Measurements from ENCODE around the gene RYR1. TPM values are rescaled to one million over a fixed set of nuclear protein-coding genes. Genes with fewer than 3 reads are reported as not detected.
"Not testable (repeated sequence)": the region's sequence is repeated elsewhere in the genome, so short reads cannot be mapped to it uniquely, and the experiment has no call there.

The RYR1 gene
- total RNA-seq, 2 experiments from 2014 or later: 2.6 to 3.9 TPM

DNA sequence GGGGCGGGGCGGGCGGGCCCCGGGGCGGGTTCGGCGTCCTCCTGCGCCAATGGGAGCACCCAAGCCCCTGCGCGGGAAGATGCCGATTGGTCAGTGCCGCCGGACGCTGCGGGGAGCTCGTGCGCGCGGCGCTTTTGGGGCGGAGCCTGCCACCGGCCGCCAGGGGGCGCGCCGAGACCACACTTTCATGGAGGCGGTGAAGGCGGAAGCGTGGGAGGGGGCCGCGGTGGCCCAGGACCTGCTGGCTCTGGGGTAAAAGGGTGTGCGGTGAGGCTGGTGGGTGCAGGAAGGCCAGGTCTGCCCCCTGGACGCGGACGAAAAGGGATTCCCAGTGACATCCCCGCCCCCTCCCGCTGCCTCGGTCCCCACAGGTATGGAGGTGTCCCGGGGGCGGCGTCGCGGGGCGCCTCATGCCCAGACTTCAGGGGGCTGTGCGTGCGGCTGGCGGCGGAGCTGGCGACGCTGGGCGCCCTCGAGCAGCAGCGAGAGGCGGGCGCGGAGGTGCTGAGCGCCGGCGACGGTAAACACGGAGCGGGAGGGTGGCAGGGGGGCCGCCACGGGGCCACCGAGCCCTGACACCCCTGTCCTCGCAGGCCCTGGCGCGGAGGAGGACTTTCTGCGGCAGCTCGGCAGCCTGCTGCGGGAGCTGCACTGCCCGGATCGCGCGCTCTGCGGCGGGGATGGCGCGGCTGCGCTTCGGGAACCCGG, 30.4 kb upstream of the RYR1 start, which contains the start of gene FAM98C:
Gene FAM98C (plus strand): TSS at position 127 of the 708 bp plus-strand sequence. CDS start 61 bp downstream, at position 188.
- H3K27me3 Mint-ChIP-seq: peaks cover 6% of the 10 kb centered on the region
- peaks cover 16% of the 10 kb centered on the region for H3K36me3 Mint-ChIP-seq (ENCODE audit: low read depth)
- peak within 1 kb of the TSS; percentile 92 for H3K27ac Mint-ChIP-seq
- ChIA-PET POLR2A (interaction anchor here (0.6 to 4.2 kb wide), 26 partner anchors 9 to 924 kb away, joined by 3 to 35 read pairs (median 6); partner anchors contain the start of genes ACTN4, CATSPERG, EIF3K and GGN), CTCF (interaction anchor here (0.5 to 3.8 kb wide), 78 partner anchors 9 to 549 kb away, joined by 3 to 60 read pairs (median 4); partner anchors contain the start of genes ACTN4, CATSPERG, ECH1 and EIF3K)
- DNase-seq: peak; percentile 98
- no peaks in the 10 kb centered on the region for H3K9me3 Mint-ChIP-seq
- peak within 1 kb of the TSS; percentile 93 for H3K4me3 Mint-ChIP-seq
- peaks cover 26% of the 10 kb centered on the region for H3K4me1 Mint-ChIP-seq

- Mint-ChIP-seq H3K27ac (peak overlapping the region; percentile 56), H3K9me3 (no peaks in the 10 kb centered on the region), H3K27me3 (no peaks in the 10 kb centered on the region), H3K4me1 (peaks cover 26% of the 10 kb centered on the region), H3K36me3 (ENCODE audit: low read depth) (peaks cover 30% of the 10 kb centered on the region), H3K4me3 (peak overlapping the region; percentile 93)
- ChIA-PET CTCF (interaction anchor here (1.2 to 3.8 kb wide), 3 partner anchors 39 to 525 kb away, joined by 3 to 54 read pairs (median 5); partner anchors contain the start of genes MRPS12 and SARS2), POLR2A (interaction anchor here (0.8 to 4.2 kb wide), 7 partner anchors 10 to 526 kb away, joined by 3 to 35 read pairs (median 12); partner anchors contain the start of genes MRPS12, PSMD8, RASGRP4 and SARS2)
- DNase-seq: no peak
These were observed 28.6 kb upstream of the RYR1 start for GRCh38 chr19:38404858-38405257.

- Mint-ChIP-seq H3K27me3 (no peaks in the 10 kb centered on the region), H3K27ac (peak overlapping the region; percentile 56), H3K9me3 (no peaks in the 10 kb centered on the region), H3K36me3 (ENCODE audit: low read depth) (peaks cover 33% of the 10 kb centered on the region), H3K4me1 (peaks cover 26% of the 10 kb centered on the region), H3K4me3 (no peak overlapping the region)
- no peak for DNase-seq
- CTCF ChIA-PET: interaction anchor here (1.2 to 3.8 kb wide), 3 partner anchors 38 to 525 kb away, joined by 3 to 54 read pairs (median 5); partner anchors contain the start of genes MRPS12 and SARS2
- POLR2A ChIA-PET: interaction anchor here (0.8 to 4.2 kb wide), 5 partner anchors 11 to 31 kb away, joined by 3 to 35 read pairs (median 12); partner anchors contain the start of genes PSMD8 and RASGRP4
These were observed 28.2 kb upstream of the RYR1 start for GRCh38 chr19:38405276-38405675.

- H3K4me1 Mint-ChIP-seq: peaks cover 6% of the 10 kb centered on the region
- no peak overlapping the region for H3K27ac Mint-ChIP-seq
- no peak for DNase-seq
- H3K36me3 Mint-ChIP-seq (ENCODE audit: low read depth): peaks cover 42% of the 10 kb centered on the region
- H3K4me3 Mint-ChIP-seq: no peak overlapping the region
- H3K27me3 Mint-ChIP-seq: no peaks in the 10 kb centered on the region
- POLR2A ChIA-PET: interaction anchor here (1.1 kb wide), 1 partner anchor 14 kb away, joined by 5 read pairs; no protein-coding TSS in a partner anchor
- CTCF ChIA-PET: interaction anchor here (0.7 kb wide), 1 partner anchor 278 kb away, joined by 3 read pairs; no protein-coding TSS in a partner anchor
- H3K9me3 Mint-ChIP-seq: no peaks in the 10 kb centered on the region
These were observed 23.8 kb upstream of the RYR1 start for GRCh38 chr19:38409631-38410133.

GRCh38 chr19:38410407-38410806, 23.1 kb upstream of the RYR1 start:
- H3K27ac Mint-ChIP-seq, POLR2A ChIA-PET, H3K4me1 Mint-ChIP-seq, H3K4me3 Mint-ChIP-seq, DNase-seq, H3K9me3 Mint-ChIP-seq, H3K27me3 Mint-ChIP-seq: not testable (repeated sequence)
- peaks cover 39% of the 10 kb centered on the region for H3K36me3 Mint-ChIP-seq (ENCODE audit: low read depth)
- CTCF ChIA-PET: interaction anchor here (0.7 kb wide), 1 partner anchor 277 kb away, joined by 3 read pairs; no protein-coding TSS in a partner anchor

DNA sequence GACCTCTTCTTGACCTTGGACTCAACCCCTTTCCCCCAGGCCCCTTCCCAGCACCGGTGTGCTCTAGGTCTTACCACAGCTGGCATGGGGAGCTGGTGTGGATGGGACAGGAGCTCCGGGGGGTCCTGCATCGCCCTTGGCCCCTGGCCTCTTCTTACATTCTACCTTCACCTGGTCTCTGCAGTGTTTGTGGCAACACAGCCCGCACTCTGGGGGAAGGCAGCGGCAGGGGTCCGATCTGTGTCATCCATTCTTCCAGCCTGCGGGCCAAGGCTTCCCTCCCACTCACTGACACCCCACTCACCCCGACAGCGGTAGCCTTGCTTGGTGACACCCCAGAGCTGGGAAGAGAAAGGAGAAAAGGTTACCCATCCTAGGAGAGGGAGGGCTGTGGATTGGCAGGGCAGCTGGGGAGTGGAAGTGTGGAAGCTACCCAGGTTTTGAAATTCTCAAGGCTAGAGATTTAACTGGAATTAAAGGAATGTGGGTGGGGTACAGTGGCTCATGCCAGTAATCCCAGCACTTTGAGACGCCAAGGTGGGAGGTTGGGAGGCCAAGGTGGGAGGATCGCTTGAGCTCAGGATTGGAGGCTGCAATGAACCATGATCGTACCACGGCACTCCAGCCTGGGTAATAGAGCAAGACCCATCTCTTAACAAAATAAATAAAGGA, 22.3 kb upstream of the RYR1 start:
- CTCF ChIA-PET: no interaction called here
- POLR2A ChIA-PET: interaction anchor here (1.6 kb wide), 1 partner anchor 8 kb away, joined by 4 read pairs; the partner anchor contains the start of gene FAM98C
- Mint-ChIP-seq H3K4me1 (no peaks in the 10 kb centered on the region), H3K36me3 (ENCODE audit: low read depth) (peaks cover 37% of the 10 kb centered on the region), H3K27ac (no peak overlapping the region), H3K9me3 (no peaks in the 10 kb centered on the region), H3K27me3 (no peaks in the 10 kb centered on the region), H3K4me3 (no peak overlapping the region)
- no peak for DNase-seq

DNA sequence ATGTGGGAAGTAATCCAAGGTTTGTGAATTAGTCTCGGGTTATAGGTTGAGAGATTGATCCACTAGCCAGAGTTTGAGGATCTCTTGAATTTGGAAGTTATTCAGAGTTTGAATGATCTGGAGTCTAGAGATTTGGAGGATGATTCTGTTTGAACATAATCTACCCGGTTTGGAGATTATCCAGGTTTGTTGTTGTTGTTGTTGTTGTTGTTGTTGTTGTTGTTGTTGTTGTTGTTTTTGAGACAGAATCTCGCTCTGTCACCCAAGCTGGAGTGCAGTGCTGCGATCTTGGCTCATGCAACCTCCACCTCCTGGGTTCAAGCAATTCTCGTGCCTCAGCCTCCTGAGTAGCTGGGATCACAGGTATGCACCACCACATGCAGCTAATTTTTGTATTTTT, 21.6 kb upstream of the RYR1 start:
- H3K4me1 Mint-ChIP-seq, H3K27me3 Mint-ChIP-seq, H3K4me3 Mint-ChIP-seq, DNase-seq, H3K9me3 Mint-ChIP-seq, H3K27ac Mint-ChIP-seq: not testable (repeated sequence)
- ChIA-PET CTCF (interaction anchor here (2.9 kb wide), 1 partner anchor 9 kb away, joined by 16 read pairs; the partner anchor contains the start of gene FAM98C), POLR2A (interaction anchor here (1.6 kb wide), 1 partner anchor 9 kb away, joined by 4 read pairs; the partner anchor contains the start of gene FAM98C)
- H3K36me3 Mint-ChIP-seq (ENCODE audit: low read depth): peaks cover 41% of the 10 kb centered on the region

DNA sequence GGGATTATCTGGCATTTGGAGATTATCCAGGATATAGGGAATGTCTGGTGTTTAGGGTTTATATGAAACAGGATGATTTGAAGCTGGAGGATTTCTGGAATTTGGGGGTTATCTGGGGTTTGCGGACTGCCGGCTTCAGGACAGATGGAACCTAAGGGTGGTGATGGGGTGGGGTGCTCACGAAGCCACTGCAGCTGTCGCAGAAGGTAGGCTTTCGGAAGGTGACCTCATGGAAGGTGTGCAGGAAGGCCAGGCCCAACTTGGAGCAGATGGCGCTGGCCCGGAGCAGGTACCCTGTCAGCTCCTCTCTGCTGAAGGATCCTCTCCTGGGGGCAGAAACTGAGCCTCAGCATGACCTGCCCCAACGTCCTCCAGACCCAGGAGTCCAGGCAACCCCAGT, 21.0 kb upstream of the RYR1 start:
- CTCF ChIA-PET: interaction anchor here (2.9 kb wide), 1 partner anchor 9 kb away, joined by 16 read pairs; the partner anchor contains the start of gene FAM98C
- peaks cover 42% of the 10 kb centered on the region for H3K36me3 Mint-ChIP-seq (ENCODE audit: low read depth)
- H3K9me3 Mint-ChIP-seq: no peaks in the 10 kb centered on the region
- H3K4me3 Mint-ChIP-seq: no peak overlapping the region
- peaks cover 11% of the 10 kb centered on the region for H3K4me1 Mint-ChIP-seq
- DNase-seq: no peak
- H3K27ac Mint-ChIP-seq: no peak overlapping the region
- POLR2A ChIA-PET: interaction anchor here (1.6 kb wide), 1 partner anchor 10 kb away, joined by 4 read pairs; the partner anchor contains the start of gene FAM98C
- no peaks in the 10 kb centered on the region for H3K27me3 Mint-ChIP-seq

- no peak for DNase-seq
- ChIA-PET POLR2A (interaction anchor here (1.6 kb wide), 1 partner anchor 10 kb away, joined by 4 read pairs; the partner anchor contains the start of gene FAM98C), CTCF (interaction anchor here (2.9 kb wide), 1 partner anchor 10 kb away, joined by 16 read pairs; the partner anchor contains the start of gene FAM98C)
- Mint-ChIP-seq H3K9me3 (no peaks in the 10 kb centered on the region), H3K36me3 (ENCODE audit: low read depth) (peaks cover 39% of the 10 kb centered on the region), H3K27me3 (no peaks in the 10 kb centered on the region), H3K4me1 (peaks cover 16% of the 10 kb centered on the region), H3K27ac (no peak overlapping the region), H3K4me3 (no peak overlapping the region)
These were observed 20.5 kb upstream of the RYR1 start for GRCh38 chr19:38412961-38413360.

GRCh38 chr19:38413416-38413815, 20.1 kb upstream of the RYR1 start:
- CTCF ChIA-PET: interaction anchor here (2.9 kb wide), 1 partner anchor 10 kb away, joined by 16 read pairs; the partner anchor contains the start of gene FAM98C
- no peak for DNase-seq
- Mint-ChIP-seq H3K27me3 (no peaks in the 10 kb centered on the region), H3K4me1 (peaks cover 20% of the 10 kb centered on the region), H3K9me3 (no peaks in the 10 kb centered on the region), H3K4me3 (no peak overlapping the region), H3K27ac (no peak overlapping the region), H3K36me3 (ENCODE audit: low read depth) (peaks cover 37% of the 10 kb centered on the region)
- POLR2A ChIA-PET: interaction anchor here (0.9 kb wide), 1 partner anchor 17 kb away, joined by 4 read pairs; no protein-coding TSS in a partner anchor

GRCh38 chr19:38417146-38417543, 16.3 kb upstream of the RYR1 start:
- peaks cover 21% of the 10 kb centered on the region for H3K36me3 Mint-ChIP-seq (ENCODE audit: low read depth)

More at GRCh38 chr19:38417146-38417543, 16.3 kb upstream of the RYR1 start:
- DNase-seq: no peak
- Mint-ChIP-seq H3K4me1 (peaks cover 30% of the 10 kb centered on the region), H3K9me3 (no peaks in the 10 kb centered on the region), H3K4me3 (peak overlapping the region; percentile 72), H3K27ac (peak overlapping the region; percentile 82), H3K27me3 (no peaks in the 10 kb centered on the region)
- ChIA-PET POLR2A (interaction anchor here (1.5 to 1.6 kb wide), 2 partner anchors 9 to 14 kb away, joined by 5 to 9 read pairs; partner anchors contain the start of genes FAM98C and RASGRP4), CTCF (interaction anchor here (0.9 kb wide), 1 partner anchor 14 kb away, joined by 5 read pairs; the partner anchor contains the start of gene FAM98C)

All from activated CD4-positive, alpha-beta memory T cell treated with anti-CD3 and anti-CD28 coated beads, Interleukin-2, amount 10 ng/mL, durations not matched to agents 7 days and 5 days (primary cell).